ENCODE measurements around the gene ARHGAP24.
A peak's percentile ranks its signal among the peaks of the same experiment; 100 is the strongest.
"Not testable (repeated sequence)": the region's sequence is repeated elsewhere in the genome, so short reads cannot be mapped to it uniquely, and the experiment has no call there.

Gene ARHGAP24

GRCh38 chr4:85478576-85478975, 3.6 kb downstream of the ARHGAP24 start:
- intact Hi-C loops (cut with DNase I): no loop called here
- no peak for DNase-seq

GRCh38 chr4:85482010-85482738, 7.2 kb downstream of the ARHGAP24 start:
- DNase-seq: no peak
- intact Hi-C loops (cut with DNase I): no loop called here

GRCh38 chr4:85486425-85487086, 11.6 kb downstream of the ARHGAP24 start:
- intact Hi-C loops (cut with DNase I): no loop called here
- no peak for DNase-seq

- intact Hi-C loops (cut with DNase I): no loop called here
- DNase-seq: no peak
These were observed 13.5 kb downstream of the ARHGAP24 start for GRCh38 chr4:85488416-85488815.

DNA sequence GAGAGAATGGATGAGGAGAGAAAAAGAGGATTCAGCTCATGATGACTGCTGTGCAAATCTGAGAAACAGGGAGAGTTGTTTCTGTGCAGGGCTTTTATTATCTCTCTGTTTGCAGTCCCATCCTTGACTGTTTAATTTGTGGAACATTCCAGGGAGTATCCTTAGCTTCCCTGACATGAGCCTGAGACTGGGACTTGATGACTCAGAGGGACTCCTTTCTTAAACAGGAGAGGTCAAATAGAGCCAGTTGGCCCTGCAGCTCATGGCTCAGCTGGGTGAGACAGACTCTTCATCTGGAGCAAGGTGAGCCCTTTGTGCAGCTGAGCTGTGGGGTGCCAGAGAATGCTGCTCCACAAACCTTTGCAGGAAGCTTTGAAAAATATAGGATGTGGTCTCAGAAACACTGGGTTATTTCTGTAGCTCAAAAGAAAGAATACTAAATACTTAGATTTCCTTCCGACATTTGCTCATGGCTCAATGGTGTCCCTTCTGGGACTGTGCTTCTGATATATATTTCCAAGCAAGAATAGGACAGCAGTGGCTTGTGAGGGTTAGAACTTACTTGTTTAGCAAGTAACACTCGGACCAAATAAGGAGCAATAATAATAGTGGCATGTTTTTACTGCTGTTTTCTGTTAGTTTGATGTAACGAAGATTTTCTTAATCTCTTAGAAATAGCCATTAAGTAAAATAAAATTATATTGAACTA, 14.5 kb downstream of the ARHGAP24 start:
- DNase-seq: no peak
- intact Hi-C loops (cut with DNase I): no loop called here

DNA sequence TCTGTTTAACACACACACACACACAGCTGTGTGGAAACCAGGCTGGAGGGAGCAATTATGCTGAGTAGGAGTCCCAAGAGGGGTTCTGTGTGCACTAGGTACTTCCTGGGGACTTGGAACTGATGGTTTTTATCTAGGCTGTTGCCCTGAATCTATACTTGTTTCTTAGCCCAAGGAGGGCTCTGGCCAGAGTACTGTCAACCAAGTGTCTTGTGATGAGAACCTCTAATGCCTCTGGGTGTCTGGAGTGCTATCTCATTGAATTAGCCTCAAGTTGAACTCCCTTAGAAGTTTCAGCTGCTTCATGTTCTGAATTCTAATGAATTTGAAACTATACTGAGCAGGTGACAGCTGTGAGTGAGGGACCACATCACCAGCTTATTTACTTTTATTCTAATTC, 16.6 kb downstream of the ARHGAP24 start:
- intact Hi-C loops (cut with DNase I): no loop called here
- DNase-seq: no peak

DNA sequence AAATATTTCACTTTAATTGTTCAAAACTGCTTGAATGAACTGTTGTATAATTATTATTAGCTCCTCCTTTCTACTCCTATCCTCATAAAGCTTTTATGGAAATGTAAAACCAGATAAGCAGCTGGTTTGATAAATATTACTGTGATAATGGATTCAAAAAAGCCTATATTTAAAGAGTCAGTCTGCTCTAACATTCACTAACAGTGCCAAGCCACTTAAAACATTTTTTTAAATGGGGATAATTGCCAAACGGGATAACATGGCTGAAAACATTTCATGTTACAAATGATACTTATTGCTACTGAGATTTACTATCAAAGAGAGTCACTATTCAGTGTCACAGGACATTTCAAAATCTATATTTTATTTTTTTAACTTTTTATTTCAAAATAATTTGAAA, 17.4 kb downstream of the ARHGAP24 start:
- no peak for DNase-seq
- intact Hi-C loops (cut with DNase I): no loop called here

GRCh38 chr4:85495621-85496020, 20.7 kb downstream of the ARHGAP24 start:
- DNase-seq: no peak
- intact Hi-C loops (cut with DNase I): no loop called here

DNA sequence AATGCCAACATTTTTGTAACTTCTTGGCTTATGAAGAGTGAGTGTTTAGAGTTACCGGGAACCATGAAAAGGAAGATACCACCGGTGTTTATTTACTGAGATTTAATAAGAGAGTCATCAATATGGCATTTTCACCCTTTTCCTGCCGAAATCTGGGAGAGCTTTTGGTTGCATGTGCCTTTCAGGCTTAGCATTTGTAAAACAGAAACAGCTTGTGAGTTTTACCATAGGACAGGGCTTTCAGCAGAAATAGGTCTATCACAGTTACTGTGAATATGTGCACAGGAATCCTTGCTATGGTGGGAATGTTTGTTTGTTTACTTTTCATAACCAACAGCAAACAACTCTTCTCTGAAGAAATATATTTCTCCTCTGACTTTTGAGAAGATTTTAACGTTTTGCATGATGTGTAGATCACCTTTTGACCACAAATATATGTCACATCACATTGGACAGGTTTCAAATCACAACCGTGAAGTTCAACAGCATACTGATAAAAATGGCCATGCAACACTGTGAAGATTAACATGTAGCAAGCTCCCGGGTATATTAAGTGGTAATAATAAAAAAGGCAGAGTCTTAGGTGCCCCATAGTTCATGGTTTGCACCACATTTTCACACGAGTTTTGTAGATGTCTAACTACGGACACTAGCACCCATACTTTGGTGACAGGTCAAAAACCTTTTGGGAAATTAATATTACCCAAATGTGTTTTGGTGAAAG, 21.3 kb downstream of the ARHGAP24 start:
- DNase-seq: no peak
- intact Hi-C loops (cut with DNase I): no loop called here

DNA sequence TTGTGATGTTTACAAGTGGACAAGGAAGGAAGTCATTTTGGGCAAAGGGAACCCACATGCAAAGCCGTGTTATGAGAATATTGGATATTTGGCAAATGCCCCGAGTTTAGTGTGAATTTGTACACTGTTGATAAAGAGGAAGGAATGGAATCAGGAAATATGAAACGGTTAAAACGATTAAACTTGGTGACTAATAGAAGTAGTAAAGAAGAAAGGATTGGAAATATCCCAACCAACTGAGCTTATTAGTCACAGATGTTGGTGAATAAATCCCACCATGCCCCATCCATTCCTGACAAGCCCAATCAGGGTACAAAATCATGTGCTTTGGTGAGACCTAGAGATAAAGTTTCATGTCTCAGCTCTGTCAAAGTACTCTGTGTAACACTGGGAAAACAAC, 22.0 kb downstream of the ARHGAP24 start:
- DNase-seq: no peak
- intact Hi-C loops (cut with DNase I): no loop called here

GRCh38 chr4:85498068-85498733, 23.3 kb downstream of the ARHGAP24 start:
- intact Hi-C loops (cut with DNase I): no loop called here
- peak in 4 of 10 donors; percentile 10 to 19 (median 14) for DNase-seq

DNA sequence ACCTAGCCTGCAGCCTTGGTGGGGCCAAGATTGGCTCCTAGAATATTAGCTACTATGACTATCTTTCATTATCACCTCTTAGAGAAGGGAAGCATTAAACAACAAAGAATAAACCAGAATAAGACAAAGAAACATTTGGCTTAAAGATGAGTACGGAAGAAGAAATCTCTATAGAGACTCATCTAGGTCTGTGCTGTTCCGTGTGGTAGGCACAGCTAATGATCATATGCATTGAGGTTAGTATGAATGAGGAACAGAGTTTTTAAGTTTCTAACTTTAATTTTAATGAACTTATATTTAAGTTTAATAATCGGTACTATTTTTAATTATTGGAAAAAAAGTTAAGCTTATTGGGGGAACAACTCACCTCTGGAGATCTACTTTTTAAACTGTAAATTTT, 24.6 kb downstream of the ARHGAP24 start:
- DNase-seq: no peak
- intact Hi-C loops (cut with DNase I): no loop called here

GRCh38 chr4:85500110-85500867, 25.3 kb downstream of the ARHGAP24 start:
- no peak for DNase-seq
- intact Hi-C loops (cut with DNase I): no loop called here

GRCh38 chr4:85501145-85501544, 26.2 kb downstream of the ARHGAP24 start:
- DNase-seq; intact Hi-C loops (cut with DNase I): not testable (repeated sequence)

DNA sequence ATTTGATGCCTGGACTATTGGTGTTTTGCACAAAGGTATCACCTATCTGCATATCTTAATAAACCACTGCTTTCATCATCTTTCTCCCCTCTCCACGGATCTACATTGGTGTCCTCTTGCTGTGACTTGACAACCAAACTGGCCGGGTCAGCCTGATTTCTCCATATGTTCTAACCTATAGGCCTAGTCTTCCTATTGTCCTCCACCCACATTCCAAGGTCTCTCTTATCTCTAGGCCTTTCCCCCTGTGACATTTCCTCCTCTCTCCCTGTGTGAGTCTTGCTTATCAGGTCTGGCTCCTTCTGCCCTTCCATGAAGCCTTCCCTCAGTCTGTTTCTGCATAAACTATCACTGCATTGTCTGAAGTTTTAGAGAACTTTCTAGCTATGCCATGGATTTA, 33.7 kb downstream of the ARHGAP24 start:
- intact Hi-C loops (cut with DNase I): no loop called here
- DNase-seq: no peak

GRCh38 chr4:85509882-85510631, 35.1 kb downstream of the ARHGAP24 start:
- no peak for DNase-seq
- intact Hi-C loops (cut with DNase I): no loop called here

- DNase-seq: no peak
- intact Hi-C loops (cut with DNase I): no loop called here
These were observed 35.7 kb downstream of the ARHGAP24 start for GRCh38 chr4:85510632-85510984.

- no peak for DNase-seq
- intact Hi-C loops (cut with DNase I): no loop called here
These were observed 37.7 kb downstream of the ARHGAP24 start for GRCh38 chr4:85512446-85513205.
